ENCODE results near the gene FGFR2.

GRCh38 chr10:121459279-121459621 is 139.0 kb downstream of the FGFR2 start:
- TF ChIP-seq CTCF (IDR thresholded peaks at IDR 0.05; ENCODE audit: low read depth, low read length, poor library complexity, severe bottlenecking) (no peak), EZH2phosphoT487 (IDR thresholded peaks at IDR 0.05; ENCODE audit: borderline replicate concordance, low read length) (no peak)
